Measurements from ENCODE around the gene TSEN2. TPM values are rescaled to one million over a fixed set of nuclear protein-coding genes. Genes with fewer than 3 reads are reported as not detected.

The TSEN2 gene
- total RNA-seq: 14.3 and 22.4 TPM in 2 replicates

GRCh38 chr3:12484198-12484982 lies at the start of gene TSEN2:
Gene TSEN2 (plus strand): TSS chr3:12484480. CDS start chr3:12489801, 5,321 bp downstream.

GRCh38 chr3:12545473-12545791 lies 61.2 kb downstream of the TSEN2 start, which contains the start of gene MKRN2OS:
Gene MKRN2OS (minus strand): TSS chr3:12545499. CDS start chr3:12545464, 35 bp downstream.

GRCh38 chr3:12556690-12557472 lies 72.6 kb downstream of the TSEN2 start, which contains the start of gene MKRN2:
Gene MKRN2 (plus strand): TSS chr3:12557087. CDS start chr3:12557151, 64 bp downstream.

Small RNAs within 50 kb of the gene (small RNA-seq; reads per million reads assigned to genes)
- gene RF00017 (not detected), gene RNA5SP123 (not detected), gene RNU6-377P (not detected)

Other genes starting within 250 kb of the TSEN2 start
- gene PPARG, start 195.4 kb upstream of the TSEN2 start, total RNA-seq: 14.8 and 20.8 TPM in 2 replicates
- not detected in 2 replicates for gene MKRN2OS, start 61.0 kb downstream of the TSEN2 start, total RNA-seq
- 55.7 and 61.0 TPM in 2 replicates for gene MKRN2, start 72.6 kb downstream of the TSEN2 start, total RNA-seq
- 124 and 130 TPM in 2 replicates for gene RAF1, start 179.6 kb downstream of the TSEN2 start, total RNA-seq